Adipocyte (in vitro differentiated cells): ENCODE results near the gene CHST10.
A peak's percentile ranks its signal among the peaks of the same experiment; 100 is the strongest.
"Not testable (repeated sequence)": the region's sequence is repeated elsewhere in the genome, so short reads cannot be mapped to it uniquely, and the experiment has no call there.

ENCODE experiments used
- DNase-seq: peaks from one replicate; pipeline ENCODE4 v3.0.0-alpha.2; 2015; ENCODE audit warnings: low read depth
- H3K27me3 ChIP-seq: replicated peaks from 2 replicates; pipeline ENCODE4 v1.7.0; 2013; ENCODE audit warnings: mild to moderate bottlenecking, low read length, moderate library complexity; ENCODE audit not compliant: control insufficient read depth, insufficient read depth
- H3K36me3 ChIP-seq: 2 replicates; pipeline ENCODE4 v1.7.0; 2013; ENCODE audit warnings: low read length, mild to moderate bottlenecking, moderate library complexity; ENCODE audit not compliant: control insufficient read depth, insufficient read depth, severe bottlenecking
- H3K4me1 ChIP-seq: 2 replicates; pipeline ENCODE4 v1.7.0; 2013; ENCODE audit warnings: mild to moderate bottlenecking, low read length, moderate library complexity; ENCODE audit not compliant: control insufficient read depth, insufficient read depth
- H3K4me3 ChIP-seq: 2 replicates; pipeline ENCODE4 v1.7.0; 2013; ENCODE audit warnings: mild to moderate bottlenecking, low read length, moderate library complexity
- H3K9ac ChIP-seq: 2 replicates; pipeline ENCODE4 v1.7.0; 2013; ENCODE audit warnings: mild to moderate bottlenecking, low read length, moderate library complexity
- H3K9me3 ChIP-seq: 2 replicates; pipeline ENCODE4 v1.7.0; 2013; ENCODE audit warnings: mild to moderate bottlenecking, low read length, moderate library complexity; ENCODE audit not compliant: control insufficient read depth

Gene CHST10

DNA sequence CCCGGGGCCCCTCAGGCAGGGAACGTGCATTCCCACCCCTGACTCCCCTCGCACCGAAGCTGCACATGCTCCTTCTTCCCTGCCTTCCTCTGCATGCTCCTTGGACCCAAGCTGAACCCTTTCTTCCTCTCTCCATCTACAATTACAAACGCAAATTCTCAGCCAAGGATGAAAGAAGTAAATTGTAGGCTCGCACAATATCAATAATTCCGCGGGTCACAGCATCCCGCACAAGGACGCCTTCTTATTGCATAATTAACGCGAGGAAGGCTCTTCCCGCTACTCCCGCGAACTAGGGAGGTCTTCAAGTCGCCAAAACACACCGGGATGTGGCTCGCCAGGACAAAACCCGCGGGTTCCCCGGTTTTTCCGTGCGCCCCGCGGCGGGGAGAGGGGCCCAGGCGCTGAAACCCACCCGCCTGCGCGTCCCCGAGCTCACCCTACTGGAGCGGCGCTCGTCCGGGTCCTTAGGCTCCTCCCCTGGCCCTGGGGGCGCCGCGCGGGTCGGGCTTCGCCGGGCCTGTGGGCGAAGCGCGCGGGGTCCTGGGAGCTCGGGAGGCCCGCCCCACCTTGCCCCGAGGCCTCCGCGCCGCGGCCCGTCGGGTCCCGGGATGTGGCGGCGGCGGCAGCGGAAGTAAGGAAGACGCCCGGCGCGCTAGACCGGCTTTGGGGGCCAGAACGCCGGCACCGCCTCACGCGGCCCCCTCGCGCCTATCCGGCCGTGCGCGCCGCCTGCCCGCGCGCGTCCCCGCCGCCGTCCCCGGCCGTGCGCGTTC is at the start of gene CHST10:
Gene CHST10 (minus strand): TSS at position 734 of the 776 bp plus-strand sequence. CDS start 10,993 bp downstream, outside the sequence.
- DNase-seq, result peak; percentile 85
- Histone ChIP-seq H3K36me3 (peaks cover 7% of the 10 kb centered on the region), H3K4me3 (peak within 1 kb of the TSS; percentile 95), H3K4me1 (peaks cover 7% of the 10 kb centered on the region), H3K9me3 (no peaks in the 10 kb centered on the region), H3K9ac (peak within 1 kb of the TSS; percentile 90), H3K27me3 (no peaks in the 10 kb centered on the region)

- H3K4me3 ChIP-seq, result no peak overlapping the region
- DNase-seq, result no peak
- no peaks in the 10 kb centered on the region for H3K27me3 ChIP-seq
- no peaks in the 10 kb centered on the region for H3K36me3 ChIP-seq
- H3K4me1 ChIP-seq, result no peaks in the 10 kb centered on the region
- peaks cover 17% of the 10 kb centered on the region for H3K9me3 ChIP-seq
- no peak overlapping the region for H3K9ac ChIP-seq
Observed at GRCh38 chr2:100460904-100461530, 43.5 kb upstream of the CHST10 start.

DNA sequence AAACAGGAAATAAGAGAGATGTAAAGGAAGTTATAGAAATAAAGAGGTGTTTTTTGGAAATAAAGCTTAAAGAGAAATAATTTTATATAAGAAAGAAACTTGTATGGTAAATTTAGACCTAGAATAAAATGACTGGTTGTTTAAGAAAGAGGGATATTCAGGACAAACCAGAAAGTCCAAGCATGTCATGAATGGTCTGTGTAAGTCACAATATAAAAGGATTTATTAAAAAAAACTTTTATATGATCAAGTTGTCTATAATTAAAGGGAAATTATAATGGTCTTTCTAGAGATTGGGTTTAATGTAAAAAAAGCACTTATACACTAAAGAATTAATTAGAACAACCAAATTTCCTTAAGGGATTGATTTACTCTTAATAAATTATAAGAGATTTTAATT is 38.9 kb upstream of the CHST10 start:
- not testable (repeated sequence) for H3K27me3 ChIP-seq, DNase-seq, H3K9ac ChIP-seq, H3K4me3 ChIP-seq, H3K36me3 ChIP-seq, H3K4me1 ChIP-seq
- H3K9me3 ChIP-seq, result peaks cover 17% of the 10 kb centered on the region

- peaks cover 14% of the 10 kb centered on the region for H3K9me3 ChIP-seq
Observed at GRCh38 chr2:100453853-100454252, 36.4 kb upstream of the CHST10 start.

DNA sequence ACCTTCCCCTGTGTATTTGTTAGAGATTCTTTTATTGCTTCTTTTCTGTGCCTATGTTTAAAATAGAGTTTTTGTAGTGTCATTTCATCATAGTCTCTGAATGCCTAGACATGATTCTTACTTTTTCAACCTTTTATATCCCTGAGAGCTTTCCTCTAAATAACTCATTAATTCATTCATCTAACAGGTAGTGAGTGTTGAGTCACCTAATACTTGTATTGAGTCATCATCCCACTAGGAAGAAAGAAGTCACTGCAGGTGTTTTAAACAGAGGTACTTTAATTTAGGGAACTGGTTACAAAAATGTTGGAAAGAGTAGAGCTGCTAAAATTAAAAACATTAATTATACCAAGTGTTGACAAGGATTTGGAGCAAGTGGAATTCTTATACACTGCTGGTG is 34.3 kb upstream of the CHST10 start:
- Histone ChIP-seq H3K4me3 (no peak overlapping the region), H3K36me3 (no peaks in the 10 kb centered on the region), H3K4me1 (no peaks in the 10 kb centered on the region), H3K9me3 (peaks cover 3% of the 10 kb centered on the region), H3K27me3 (no peaks in the 10 kb centered on the region), H3K9ac (no peak overlapping the region)
- DNase-seq, result no peak

More at GRCh38 chr2:100453853-100454252, 36.4 kb upstream of the CHST10 start:
- H3K4me3 ChIP-seq, result no peak overlapping the region
- DNase-seq, result no peak
- H3K9ac ChIP-seq, result no peak overlapping the region
- H3K4me1 ChIP-seq, result no peaks in the 10 kb centered on the region
- H3K27me3 ChIP-seq, result no peaks in the 10 kb centered on the region
- H3K36me3 ChIP-seq, result no peaks in the 10 kb centered on the region

DNA sequence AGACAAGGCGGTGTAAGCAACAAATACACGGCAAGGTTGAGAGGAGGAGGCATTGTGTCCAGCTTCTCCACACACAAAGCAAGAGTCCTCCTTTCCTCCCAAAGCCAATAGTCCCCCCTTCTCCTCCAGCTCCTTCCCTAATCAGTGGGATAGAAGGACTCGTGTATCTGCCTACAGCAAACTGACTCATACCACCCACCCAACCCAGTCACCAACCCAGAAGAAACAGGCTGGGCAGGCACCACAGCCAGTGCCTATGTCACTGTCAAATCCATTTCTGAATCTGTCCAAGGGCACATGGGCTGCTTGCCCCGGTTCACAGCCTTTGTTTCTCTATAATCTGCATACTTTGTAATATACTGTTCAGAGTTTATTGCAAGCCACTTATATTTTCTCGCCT is 33.6 kb upstream of the CHST10 start:
- no peak overlapping the region for H3K9ac ChIP-seq
- H3K27me3 ChIP-seq, result no peaks in the 10 kb centered on the region
- H3K4me1 ChIP-seq, result no peaks in the 10 kb centered on the region
- H3K36me3 ChIP-seq, result no peaks in the 10 kb centered on the region
- no peaks in the 10 kb centered on the region for H3K9me3 ChIP-seq
- no peak for DNase-seq
- no peak overlapping the region for H3K4me3 ChIP-seq

GRCh38 chr2:100446696-100447095 is 29.2 kb upstream of the CHST10 start:
- H3K27me3 ChIP-seq, result no peaks in the 10 kb centered on the region
- H3K4me1 ChIP-seq, result no peaks in the 10 kb centered on the region
- no peak overlapping the region for H3K9ac ChIP-seq
- DNase-seq, result no peak
- H3K4me3 ChIP-seq, result no peak overlapping the region
- no peaks in the 10 kb centered on the region for H3K36me3 ChIP-seq
- H3K9me3 ChIP-seq, result peaks cover 2% of the 10 kb centered on the region

- no peak for DNase-seq
- H3K27me3 ChIP-seq, result no peaks in the 10 kb centered on the region
- H3K36me3 ChIP-seq, result no peaks in the 10 kb centered on the region
- no peak overlapping the region for H3K4me3 ChIP-seq
- no peak overlapping the region for H3K9ac ChIP-seq
- no peaks in the 10 kb centered on the region for H3K4me1 ChIP-seq
- no peaks in the 10 kb centered on the region for H3K9me3 ChIP-seq
Observed at GRCh38 chr2:100437751-100438150, 20.3 kb upstream of the CHST10 start.

- no peak overlapping the region for H3K9ac ChIP-seq
- H3K36me3 ChIP-seq, result no peaks in the 10 kb centered on the region
- H3K9me3 ChIP-seq, result peaks cover 6% of the 10 kb centered on the region
- H3K4me1 ChIP-seq, result no peaks in the 10 kb centered on the region
- peaks cover 8% of the 10 kb centered on the region for H3K27me3 ChIP-seq
- no peak for DNase-seq
- H3K4me3 ChIP-seq, result no peak overlapping the region
Observed at GRCh38 chr2:100429726-100430125, 12.3 kb upstream of the CHST10 start.

GRCh38 chr2:100427627-100428258 is 10.3 kb upstream of the CHST10 start:
- Histone ChIP-seq H3K36me3 (no peaks in the 10 kb centered on the region), H3K4me1 (no peaks in the 10 kb centered on the region), H3K9me3 (peaks cover 6% of the 10 kb centered on the region), H3K27me3 (peaks cover 8% of the 10 kb centered on the region), H3K9ac (no peak overlapping the region), H3K4me3 (no peak overlapping the region)
- DNase-seq, result peak; percentile 33

DNA sequence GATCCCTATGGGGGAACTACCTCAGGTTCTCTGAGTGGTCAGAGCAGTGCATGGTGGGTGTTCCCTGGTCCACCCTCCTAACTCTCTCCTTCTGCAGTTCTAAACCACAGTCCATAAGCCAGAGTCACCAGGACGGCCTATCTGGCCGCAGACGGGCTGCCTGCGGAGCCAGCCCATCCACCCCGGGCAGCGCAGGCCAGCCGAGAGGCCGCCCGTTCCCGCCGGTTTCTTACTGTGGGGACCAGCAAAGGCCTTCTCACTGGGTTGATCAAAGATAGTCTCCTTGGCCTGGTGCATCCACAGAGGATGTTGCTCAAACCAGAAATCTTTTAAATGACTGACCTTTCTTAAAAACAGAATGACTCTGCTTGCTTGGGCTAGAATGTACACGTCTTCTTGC is 9.6 kb upstream of the CHST10 start:
- H3K36me3 ChIP-seq, result no peaks in the 10 kb centered on the region
- no peak overlapping the region for H3K4me3 ChIP-seq
- no peak for DNase-seq
- H3K9ac ChIP-seq, result no peak overlapping the region
- peaks cover 8% of the 10 kb centered on the region for H3K27me3 ChIP-seq
- H3K9me3 ChIP-seq, result peaks cover 6% of the 10 kb centered on the region
- H3K4me1 ChIP-seq, result no peaks in the 10 kb centered on the region
